CD14-positive monocyte (primary cell): Measurements from ENCODE around the gene POLR3GL. TPM values are rescaled to one million over a fixed set of nuclear protein-coding genes. Genes with fewer than 3 reads are reported as not detected.

Experiments used
- DNase-seq, 3 donors: peaks; one replicate each; pipeline ENCODE4 v3.0.0-alpha.2; 2011 to 2022
- H2AFZ ChIP-seq: 2 replicates; pipeline ENCODE4 v1.6.0; 2012; ENCODE audit warnings: mild to moderate bottlenecking, low read depth, low read length, inconsistent platforms; ENCODE audit not compliant: insufficient read depth, poor library complexity, severe bottlenecking
- H3K27ac ChIP-seq, 2 donors: 1 replicate in 1 of 2; 2 replicates in 1 of 2; pipeline ENCODE4 v1.5.1; 2012 to 2013; ENCODE audit warnings: low read length in 2 of 2, control low read depth in 1 of 2, inconsistent platforms in 1 of 2, low read depth in 1 of 2, mild to moderate bottlenecking in 1 of 2
- H3K27me3 ChIP-seq, 2 donors: one replicate each; pipeline versions ENCODE4 v1.6.0 to v1.6.1; 2011 to 2013; ENCODE audit warnings: low read length in 2 of 2; ENCODE audit not compliant: control insufficient read depth in 2 of 2, insufficient read depth in 2 of 2
- H3K36me3 ChIP-seq, 2 donors: replicated peaks in 1 of 2; 1 replicate in 1 of 2; 2 replicates in 1 of 2; pipeline versions ENCODE4 v1.5.1 to v1.6.1; 2012 to 2013; ENCODE audit warnings: low read length in 2 of 2, control low read depth in 1 of 2, inconsistent platforms in 1 of 2, mild to moderate bottlenecking in 1 of 2; ENCODE audit not compliant: insufficient read depth in 2 of 2, control insufficient read depth in 1 of 2
- H3K4me1 ChIP-seq, 2 donors: 1 replicate in 1 of 2; 2 replicates in 1 of 2; pipeline versions ENCODE4 v1.5.1 to v1.6.1; 2012 to 2013; ENCODE audit warnings: low read length in 2 of 2, control low read depth in 1 of 2, inconsistent platforms in 1 of 2, mild to moderate bottlenecking in 1 of 2, moderate library complexity in 1 of 2; ENCODE audit not compliant: insufficient read depth in 2 of 2, control insufficient read depth in 1 of 2
- H3K4me2 ChIP-seq: replicated peaks from 2 replicates; pipeline ENCODE3; 2012; ENCODE audit warnings: low read length, moderate library complexity, mild to moderate bottlenecking; ENCODE audit not compliant: poor library complexity, severe bottlenecking; ENCODE audit errors: extremely low read depth
- H3K4me3 ChIP-seq, 3 experiments: fragments of 200-600 bp in 1 of 3; sonication (generic) in 1 of 3; replicated peaks in 1 of 3; 1 replicate in 2 of 3; 2 replicates in 1 of 3; pipeline ENCODE4 v1.5.1; 2011 to 2013; ENCODE audit warnings: low read length in 3 of 3, mild to moderate bottlenecking in 3 of 3, control low read depth in 2 of 3, low read depth in 2 of 3, inconsistent platforms in 1 of 3, moderate library complexity in 1 of 3
- H3K79me2 ChIP-seq: 2 replicates; pipeline ENCODE4 v1.6.0; 2012; ENCODE audit warnings: mild to moderate bottlenecking, control low read depth, inconsistent platforms, low read length, moderate library complexity; ENCODE audit not compliant: insufficient read depth
- H3K9ac ChIP-seq: 2 replicates; pipeline ENCODE4 v1.6.0; 2017; ENCODE audit warnings: low read length, mild to moderate bottlenecking; ENCODE audit not compliant: insufficient read depth, poor library complexity, severe bottlenecking
- H3K9me3 ChIP-seq, 2 donors: replicated peaks in 1 of 2; 1 replicate in 1 of 2; 2 replicates in 1 of 2; pipeline versions ENCODE4 v1.5.1 to v1.6.1; 2012 to 2013; ENCODE audit warnings: low read length in 2 of 2, control low read depth in 1 of 2; ENCODE audit not compliant: control insufficient read depth in 1 of 2, insufficient read depth in 1 of 2
- H4K20me1 ChIP-seq: 2 replicates; pipeline ENCODE4 v1.6.0; 2012; ENCODE audit warnings: mild to moderate bottlenecking, low read length, control low read depth, moderate library complexity; ENCODE audit not compliant: insufficient read depth
- H3K27ac Mint-ChIP-seq, 7 donors: one replicate each; pipeline ENCODE4 v1.8.0; 2020; ENCODE audit warnings: mild to moderate bottlenecking in 7 of 7, mixed read lengths in 7 of 7, moderate library complexity in 6 of 7, inconsistent platforms in 2 of 7
- H3K27me3 Mint-ChIP-seq, 3 donors: one replicate each; pipeline ENCODE4 v1.8.0; 2021 to 2022; ENCODE audit warnings: low read depth in 3 of 3, mild to moderate bottlenecking in 3 of 3, mixed read lengths in 3 of 3, moderate library complexity in 3 of 3, inconsistent platforms in 1 of 3
- H3K36me3 Mint-ChIP-seq, 2 donors: one replicate each; pipeline ENCODE4 v1.8.0; 2020; ENCODE audit warnings: mixed read lengths in 2 of 2, inconsistent platforms in 1 of 2, mild to moderate bottlenecking in 1 of 2
- H3K4me1 Mint-ChIP-seq: one replicate; pipeline ENCODE4 v1.8.0; 2020; ENCODE audit warnings: mild to moderate bottlenecking, mixed read lengths
- H3K4me3 Mint-ChIP-seq, 2 donors: one replicate each; pipeline ENCODE4 v1.8.0; 2020; ENCODE audit warnings: mild to moderate bottlenecking in 2 of 2, mixed read lengths in 2 of 2, moderate library complexity in 1 of 2
- H3K9me3 Mint-ChIP-seq, 7 donors: one replicate each; pipeline ENCODE4 v1.8.0; 2020 to 2022; ENCODE audit warnings: mixed read lengths in 7 of 7, mild to moderate bottlenecking in 6 of 7, moderate library complexity in 6 of 7, inconsistent platforms in 2 of 7
- CTCF ChIP-seq: fragments of 200-600 bp; IDR thresholded peaks from one replicate; pipeline ENCODE4 v1.8.0; 2022; ENCODE audit warnings: antibody characterized with exemption, mild to moderate bottlenecking
- WGBS: methylation state at CpG from one replicate; pipeline ENCODE4 v1.1.5; 2013; ENCODE audit warnings: missing lambda C conversion rate; ENCODE audit not compliant: insufficient coverage; 5-methylcytosine and 5-hydroxymethylcytosine counted together
- intact Hi-C, 2 donors: fragments of 100-400 bp; cut with micrococcal nuclease; formaldehyde crosslinking; loops; one replicate each; pipeline versions ENCODE4 v1.15.0 to v1.15.1; 2023
- polyA plus RNA-seq, 3 donors: library from polyadenylated mRNA; depleted of rRNA in 1 of 3; unstranded in 2 of 3; stranded (reverse) in 1 of 3; fragments of 300-500 nt in 2 of 3; fragments of >200 nt in 1 of 3; fragmentation: Illumina TruSeq in 2 of 3; gene quantifications; 1 replicate in 2 of 3; 2 replicates in 1 of 3; pipeline ENCODE4 v1.2.3, GENCODE V29; 2012 to 2021

The POLR3GL gene
- polyA plus RNA-seq, 3 donors: 11.6 to 39.0 (median 36.2) TPM

GRCh38 chr1:145955436-145955835 lies 9.1 kb upstream of the POLR3GL start:
- Histone ChIP-seq H3K79me2 (peaks cover 41% of the 10 kb centered on the region), H3K36me3 (no peaks in the 10 kb centered on the region), H3K9me3 (no peaks in the 10 kb centered on the region), H3K27ac (no peak overlapping the region), H3K4me3 (no peak overlapping the region), H4K20me1 (peaks cover 3% of the 10 kb centered on the region), H3K9ac (no peak overlapping the region), H3K27me3 (peaks cover 0 to 2% of the 10 kb centered on the region in 2 donors), H2AFZ (no peak overlapping the region), H3K4me1 (peaks cover 34 to 44% of the 10 kb centered on the region in 2 donors), H3K4me2 (no peak overlapping the region)
- WGBS: no CpG with 5 or more reads among the region's 2 CpGs
- peaks cover 13 to 16% of the 10 kb centered on the region in 2 donors for H3K36me3 Mint-ChIP-seq
- TF ChIP-seq CTCF: no peak
- no peak overlapping the region for H3K27ac Mint-ChIP-seq
- H3K4me1 Mint-ChIP-seq: peaks cover 56% of the 10 kb centered on the region
- H3K27me3 Mint-ChIP-seq: peaks cover 4 to 6% (median 6%) of the 10 kb centered on the region in 3 donors
- no peaks in the 10 kb centered on the region for H3K9me3 Mint-ChIP-seq
- no peak overlapping the region for H3K4me3 Mint-ChIP-seq
- intact Hi-C loops: no loop called here
- no peak for DNase-seq

GRCh38 chr1:145956361-145956760 lies 8.1 kb upstream of the POLR3GL start:
- peaks cover 43 to 53% of the 10 kb centered on the region in 2 donors for H3K4me1 ChIP-seq

More at GRCh38 chr1:145956361-145956760, 8.1 kb upstream of the POLR3GL start:
- intact Hi-C loops: loop anchor here in 1 of 2 donors (2.0 kb wide), 1 partner anchor 38 kb away; the partner anchor contains the start of gene PEX11B
- Histone ChIP-seq H3K9me3 (no peaks in the 10 kb centered on the region), H3K4me3 (peak overlapping the region in 1 of 3 experiments; percentile 87), H3K9ac (peak overlapping the region; percentile 87), H2AFZ (peak overlapping the region; percentile 86), H3K27me3 (peaks cover 0 to 10% of the 10 kb centered on the region in 2 donors), H3K79me2 (peaks cover 41% of the 10 kb centered on the region), H4K20me1 (peaks cover 3% of the 10 kb centered on the region), H3K36me3 (no peaks in the 10 kb centered on the region), H3K4me2 (peak overlapping the region; percentile 86), H3K27ac (no peak overlapping the region)
- Mint-ChIP-seq H3K27ac (no peak overlapping the region), H3K4me3 (peak overlapping the region; percentile 89 to 95), H3K4me1 (peaks cover 65% of the 10 kb centered on the region), H3K9me3 (peaks cover 0 to 2% (median 0%) of the 10 kb centered on the region in 7 donors), H3K27me3 (peaks cover 12 to 15% (median 13%) of the 10 kb centered on the region in 3 donors), H3K36me3 (peaks cover 13 to 14% of the 10 kb centered on the region in 2 donors)
- no peak for DNase-seq
- no peak for TF ChIP-seq CTCF
